ENCODE measurements around the gene THAP6. TPM values are rescaled to one million over a fixed set of nuclear protein-coding genes. Genes with fewer than 3 reads are reported as not detected.
A peak's percentile ranks its signal among the peaks of the same experiment; 100 is the strongest.

Gene THAP6
- total RNA-seq, 6 experiments from 2014 or later = 6.8 to 11.5 (median 10.0) TPM

- ATAC-seq = no peak
- TF ChIP-seq POLR2A (IDR thresholded peaks at IDR 0.05) (no peak), CTCF (IDR thresholded peaks at IDR 0.05) (no peak)
Measured at GRCh38 chr4:75484190-75484589, 30.1 kb upstream of the THAP6 start.

GRCh38 chr4:75490155-75490554 is 24.1 kb upstream of the THAP6 start:
- intact Hi-C loops (cut with DNase I) = no loop called here
- Histone ChIP-seq H3K27me3 (no peaks in the 10 kb centered on the region), H3K36me3 (peaks cover 6 to 45% (median 18%) of the 10 kb centered on the region in 4 donors), H3K4me1 (no peaks in the 10 kb centered on the region), H3K27ac (no peak overlapping the region), H3K9me3 (no peaks in the 10 kb centered on the region), H3K4me3 (no peak overlapping the region)
- 70% methylated on average over 2 of the region's 2 CpGs for WGBS (ENCODE audit: insufficient coverage, low coverage, low lambda C conversion rate, missing lambda C conversion rate)
- TF ChIP-seq CTCF (IDR thresholded peaks at IDR 0.05) (peak in 3 of 4 donors; percentile 16 to 39 (median 30)), POLR2A (IDR thresholded peaks at IDR 0.05) (no peak)
- ATAC-seq (peak in 2 of 4 donors; percentile 42 to 46), DNase-seq (no peak)

More at GRCh38 chr4:75484190-75484589, 30.1 kb upstream of the THAP6 start:
- DNase-seq = no peak
- H3K4me1 ChIP-seq = no peaks in the 10 kb centered on the region
- intact Hi-C loops (cut with DNase I) = no loop called here
- no peaks in the 10 kb centered on the region for H3K27me3 ChIP-seq
- no peak overlapping the region for H3K27ac ChIP-seq
- H3K4me3 ChIP-seq = no peak overlapping the region
- WGBS (ENCODE audit: insufficient coverage, low coverage, low lambda C conversion rate, missing lambda C conversion rate) = 75% methylated on average over 4 of the region's 4 CpGs
- no peaks in the 10 kb centered on the region for H3K9me3 ChIP-seq
- H3K36me3 ChIP-seq = peaks cover 10 to 35% (median 25%) of the 10 kb centered on the region in 4 donors

DNA sequence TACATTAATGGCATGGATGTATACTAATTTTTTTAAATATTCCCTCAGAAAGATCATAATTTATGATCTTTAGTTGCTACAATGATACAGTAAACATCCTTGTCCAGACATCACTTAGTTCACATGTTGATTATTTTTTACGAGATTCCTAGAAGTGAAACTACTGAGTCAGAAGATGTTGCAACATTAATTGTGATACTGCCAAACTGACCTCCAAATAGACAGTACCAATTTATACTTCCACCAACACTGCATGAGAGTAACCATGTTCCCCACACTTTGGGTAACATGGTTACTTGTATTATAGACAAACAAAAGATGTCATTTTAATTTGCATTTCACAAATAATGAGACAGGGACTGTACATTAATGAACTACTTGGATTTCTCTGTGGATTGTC is 19.7 kb upstream of the THAP6 start:
- peaks cover 3 to 35% (median 11%) of the 10 kb centered on the region in 4 donors for H3K36me3 ChIP-seq
- WGBS (ENCODE audit: insufficient coverage, low coverage, low lambda C conversion rate, missing lambda C conversion rate) = 5% methylated on average over 1 of the region's 1 CpG
- no peak for DNase-seq
- H3K4me3 ChIP-seq = no peak overlapping the region
- H3K4me1 ChIP-seq = no peaks in the 10 kb centered on the region
- no peaks in the 10 kb centered on the region for H3K27me3 ChIP-seq
- H3K9me3 ChIP-seq = no peaks in the 10 kb centered on the region
- TF ChIP-seq CTCF (IDR thresholded peaks at IDR 0.05) (no peak), POLR2A (IDR thresholded peaks at IDR 0.05) (no peak)
- no peak overlapping the region for H3K27ac ChIP-seq
- ATAC-seq = peak; percentile 60 to 96 (median 82)
- intact Hi-C loops (cut with DNase I) = no loop called here

DNA sequence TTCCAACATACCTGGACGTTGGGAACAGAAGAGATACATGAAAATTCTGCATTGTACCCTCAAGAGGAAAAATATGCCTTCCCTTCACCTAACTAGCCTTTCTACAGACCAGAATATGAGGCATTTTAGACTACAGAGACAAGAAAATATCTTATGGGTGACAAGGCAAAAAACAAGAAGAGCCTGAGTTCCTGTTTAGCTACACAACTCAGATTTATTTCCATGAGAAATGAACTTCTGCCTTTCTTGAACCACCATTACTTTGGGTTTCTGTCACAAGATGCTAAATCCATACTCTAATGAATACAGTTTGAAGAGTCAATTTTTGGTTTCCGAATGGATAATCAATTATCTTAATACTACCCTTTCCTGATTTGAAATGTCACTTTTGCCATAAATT is 18.8 kb upstream of the THAP6 start:
- Histone ChIP-seq H3K36me3 (peaks cover 0 to 30% (median 6%) of the 10 kb centered on the region in 4 donors), H3K27me3 (no peaks in the 10 kb centered on the region), H3K27ac (no peak overlapping the region), H3K4me3 (no peak overlapping the region), H3K4me1 (no peaks in the 10 kb centered on the region), H3K9me3 (no peaks in the 10 kb centered on the region)
- intact Hi-C loops (cut with DNase I) = no loop called here
- no peak for ATAC-seq
- no peak for TF ChIP-seq CTCF (IDR thresholded peaks at IDR 0.05)
- TF ChIP-seq POLR2A (IDR thresholded peaks at IDR 0.05) = no peak
- WGBS (ENCODE audit: insufficient coverage, low coverage, low lambda C conversion rate, missing lambda C conversion rate) = 80% methylated on average over 2 of the region's 2 CpGs
- DNase-seq = no peak

DNA sequence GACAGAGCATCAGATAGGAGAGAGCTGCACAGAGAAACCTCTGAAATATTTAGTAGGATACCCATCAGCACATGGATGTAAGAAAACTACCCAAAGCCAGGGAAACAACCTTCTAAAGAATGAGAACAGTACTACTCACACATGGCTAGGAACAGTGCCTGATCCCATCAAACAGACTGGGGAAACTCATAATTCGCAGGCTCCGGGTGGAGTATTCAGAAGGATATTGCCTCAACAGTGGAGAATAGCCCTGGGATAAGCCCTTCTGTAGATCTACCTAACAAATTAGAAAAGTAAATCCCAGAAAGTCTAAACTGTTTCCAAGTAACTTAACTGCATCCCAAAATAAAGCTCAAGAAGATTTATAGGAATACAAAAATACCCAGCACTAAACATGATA is 17.9 kb upstream of the THAP6 start:
- H3K27ac ChIP-seq = no peak overlapping the region
- 100% methylated on average over 2 of the region's 2 CpGs for WGBS (ENCODE audit: insufficient coverage, low coverage, low lambda C conversion rate, missing lambda C conversion rate)
- H3K4me3 ChIP-seq = no peak overlapping the region
- DNase-seq = no peak
- TF ChIP-seq CTCF (IDR thresholded peaks at IDR 0.05) (no peak), POLR2A (IDR thresholded peaks at IDR 0.05) (no peak)
- no peaks in the 10 kb centered on the region for H3K4me1 ChIP-seq
- intact Hi-C loops (cut with DNase I) = no loop called here
- H3K27me3 ChIP-seq = no peaks in the 10 kb centered on the region
- H3K36me3 ChIP-seq = peaks cover 0 to 24% (median 3%) of the 10 kb centered on the region in 4 donors
- no peaks in the 10 kb centered on the region for H3K9me3 ChIP-seq
- ATAC-seq = no peak

Data from right lobe of liver (tissue), 6 donors.